NB4 (cell line): Measurements from ENCODE around the gene GNPTAB.
"Not testable (repeated sequence)": the region's sequence is repeated elsewhere in the genome, so short reads cannot be mapped to it uniquely, and the experiment has no call there.

Experiments
- CTCF ChIP-seq: IDR thresholded peaks from one replicate; pipeline ENCODE4 v1.5.1; 2012; ENCODE audit warnings: low read depth, low read length
- POLR2A ChIP-seq: IDR thresholded peaks from 2 replicates; pipeline ENCODE4 v1.6.1; 2011; ENCODE audit warnings: mild to moderate bottlenecking; ENCODE audit not compliant: insufficient read length; ENCODE audit errors: extremely low read depth

- not testable (repeated sequence) for TF ChIP-seq CTCF, POLR2A
Observed at GRCh38 chr12:101811342-101811741, 19.4 kb downstream of the GNPTAB start.
